WTC11 (cell line): ENCODE data around the gene TAS1R2. TPM values are rescaled to one million over a fixed set of nuclear protein-coding genes. Genes with fewer than 3 reads are reported as not detected.

ENCODE experiments used
- ATAC-seq: fragments of 200-7000 bp; cut with Tn5 transposase; 2 replicates; pipeline ENCODE4 v1.10.0; 2021; ENCODE audit warnings: mild to moderate bottlenecking, moderate library complexity
- CTCF ChIA-PET: fragments of 300-600 bp; sonication (Branson Sonifier 250); formaldehyde crosslinking; loops from one replicate; lab custom pipeline; 2021; ENCODE audit warnings: antibody characterized with exemption; lab: Charles Lee
- POLR2A ChIA-PET: fragments of 350-600 bp; sonication (Branson Sonifier 250); formaldehyde crosslinking; loops from one replicate; lab custom pipeline; 2021; ENCODE audit warnings: antibody characterized with exemption; lab: Charles Lee
- DNase-seq: peaks from one replicate; pipeline ENCODE4 v3.0.0; 2021; ENCODE audit warnings: low spot score
- H3K27ac Mint-ChIP-seq: 2 replicates; pipeline ENCODE4 v1.8.0; 2021; ENCODE audit warnings: mixed read lengths
- H3K27me3 Mint-ChIP-seq: 2 replicates; pipeline ENCODE4 v1.8.0; 2021; ENCODE audit warnings: low read depth, mild to moderate bottlenecking, moderate library complexity, mixed read lengths
- H3K36me3 Mint-ChIP-seq: 2 replicates; pipeline ENCODE4 v1.8.0; 2021; ENCODE audit warnings: mixed read lengths
- H3K4me1 Mint-ChIP-seq: 2 replicates; pipeline ENCODE4 v1.8.0; 2022; ENCODE audit warnings: mixed read lengths
- H3K4me3 Mint-ChIP-seq: 2 replicates; pipeline ENCODE4 v1.8.0; 2021; ENCODE audit warnings: mild to moderate bottlenecking, moderate library complexity, mixed read lengths
- H3K9me3 Mint-ChIP-seq: 2 replicates; pipeline ENCODE4 v1.8.0; 2021; ENCODE audit warnings: mixed read lengths
- FOXK1 ChIP-seq: sonication (generic); formaldehyde crosslinking; IDR thresholded peaks from 2 replicates; pipeline ENCODE4 v1.8.0; 2022; ENCODE audit warnings: mild to moderate bottlenecking, moderate library complexity, missing genetic modification reagents
- KAT7 ChIP-seq: sonication (generic); formaldehyde crosslinking; IDR thresholded peaks from 2 replicates; pipeline ENCODE4 v1.8.1; 2023; ENCODE audit warnings: missing genetic modification reagents, mild to moderate bottlenecking, borderline replicate concordance
- NR3C1 ChIP-seq: sonication (generic); formaldehyde crosslinking; conservative IDR thresholded peaks from 2 replicates; pipeline ENCODE4 v1.8.1; 2023; ENCODE audit warnings: low read depth, mild to moderate bottlenecking, missing genetic modification reagents
- PRDM15 ChIP-seq: sonication (generic); formaldehyde crosslinking; IDR thresholded peaks from 2 replicates; pipeline ENCODE4 v1.8.0; 2022; ENCODE audit warnings: missing genetic modification reagents
- SP1 ChIP-seq: sonication (generic); formaldehyde crosslinking; conservative IDR thresholded peaks from 2 replicates; pipeline ENCODE4 v1.8.1; 2022; ENCODE audit warnings: missing genetic modification reagents
- STAT6 ChIP-seq: sonication (generic); formaldehyde crosslinking; conservative IDR thresholded peaks from 2 replicates; pipeline ENCODE4 v1.8.1; 2023; ENCODE audit warnings: mild to moderate bottlenecking, low read depth, missing genetic modification reagents, moderate library complexity
- TCF7 ChIP-seq: sonication (generic); formaldehyde crosslinking; IDR thresholded peaks from 2 replicates; pipeline ENCODE4 v1.8.0; 2022; ENCODE audit warnings: mild to moderate bottlenecking, low read depth, missing genetic modification reagents, moderate library complexity
- TP53 ChIP-seq: sonication (generic); formaldehyde crosslinking; IDR thresholded peaks from 2 replicates; pipeline ENCODE4 v1.8.1; 2023; ENCODE audit warnings: mild to moderate bottlenecking, missing genetic modification reagents
- USF2 ChIP-seq: sonication (generic); formaldehyde crosslinking; IDR thresholded peaks from 2 replicates; pipeline ENCODE4 v1.8.1; 2023; ENCODE audit warnings: mild to moderate bottlenecking, missing genetic modification reagents, moderate library complexity
- ZBTB21 ChIP-seq: sonication (generic); formaldehyde crosslinking; IDR thresholded peaks from 2 replicates; pipeline ENCODE4 v1.8.1; 2023; ENCODE audit warnings: mild to moderate bottlenecking, missing genetic modification reagents, borderline replicate concordance
- ZNF232 ChIP-seq: sonication (generic); formaldehyde crosslinking; IDR thresholded peaks from 2 replicates; pipeline ENCODE4 v1.8.0; 2022; ENCODE audit warnings: mild to moderate bottlenecking, missing genetic modification reagents
- ZNF281 ChIP-seq: sonication (generic); formaldehyde crosslinking; IDR thresholded peaks from 2 replicates; pipeline ENCODE4 v1.8.0; 2023; ENCODE audit warnings: mild to moderate bottlenecking, missing genetic modification reagents
- ZNF423 ChIP-seq: fragments of 250-450 bp; sonication (Bioruptor Pico); IDR thresholded peaks from 2 replicates; pipeline ENCODE4 v2.1.2; 2022; ENCODE audit warnings: mild to moderate bottlenecking, moderate library complexity
- total RNA-seq: library from RNA; stranded (reverse); gene quantifications from 3 replicates; pipeline ENCODE4 v1.2.3, GENCODE V29; 2021
- TF ChIP-seq, protein P1 (sequence below): fragments of 250-450 bp; sonication (Bioruptor Pico); IDR thresholded peaks from 2 replicates; pipeline ENCODE4 v1.9.0; 2021; ENCODE audit warnings: mild to moderate bottlenecking, borderline replicate concordance
- TF ChIP-seq, protein P2 (sequence below): sonication (generic); formaldehyde crosslinking; IDR thresholded peaks from 2 replicates; pipeline ENCODE4 v1.8.1; 2022; ENCODE audit warnings: low read depth, missing genetic modification reagents, borderline replicate concordance
- TF ChIP-seq, protein P3 (sequence below): fragments of 250-450 bp; sonication (Bioruptor Pico); IDR thresholded peaks from 2 replicates; pipeline ENCODE4 v1.9.0; 2021; ENCODE audit warnings: mild to moderate bottlenecking
- TF ChIP-seq, protein P4 (sequence below): sonication (generic); formaldehyde crosslinking; IDR thresholded peaks from 2 replicates; pipeline ENCODE4 v1.8.0; 2022; ENCODE audit warnings: mild to moderate bottlenecking, missing genetic modification reagents
- TF ChIP-seq, protein P5 (sequence below): sonication (generic); formaldehyde crosslinking; IDR thresholded peaks from 2 replicates; pipeline ENCODE4 v1.8.1; 2022; ENCODE audit warnings: low read depth, mild to moderate bottlenecking, moderate library complexity, missing genetic modification reagents, borderline replicate concordance

TAS1R2 gene
- total RNA-seq, 1 experiment from 2014 or later = not detected

DNA sequence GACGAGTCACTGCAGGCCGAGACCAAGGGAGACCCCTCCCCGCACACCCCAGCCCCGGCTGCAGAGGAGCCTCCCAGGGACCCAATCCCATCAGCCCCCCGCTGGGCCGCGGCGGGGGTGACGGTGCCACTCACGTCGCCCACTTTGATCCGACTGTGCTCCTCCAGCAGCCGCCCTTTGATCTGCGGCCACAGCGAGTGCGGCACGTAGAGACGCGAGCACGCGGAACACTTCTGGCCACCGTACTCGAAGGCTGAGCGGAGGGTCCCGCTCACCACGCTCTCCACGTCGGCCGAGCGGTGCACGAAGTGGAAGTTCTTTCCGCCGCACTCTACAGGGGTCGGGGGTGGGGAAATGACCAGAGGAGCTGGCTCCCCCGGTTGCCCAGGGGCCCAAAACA, 17.8 kb upstream of the TAS1R2 start (continued):
- TF ChIP-seq, protein P1, sequence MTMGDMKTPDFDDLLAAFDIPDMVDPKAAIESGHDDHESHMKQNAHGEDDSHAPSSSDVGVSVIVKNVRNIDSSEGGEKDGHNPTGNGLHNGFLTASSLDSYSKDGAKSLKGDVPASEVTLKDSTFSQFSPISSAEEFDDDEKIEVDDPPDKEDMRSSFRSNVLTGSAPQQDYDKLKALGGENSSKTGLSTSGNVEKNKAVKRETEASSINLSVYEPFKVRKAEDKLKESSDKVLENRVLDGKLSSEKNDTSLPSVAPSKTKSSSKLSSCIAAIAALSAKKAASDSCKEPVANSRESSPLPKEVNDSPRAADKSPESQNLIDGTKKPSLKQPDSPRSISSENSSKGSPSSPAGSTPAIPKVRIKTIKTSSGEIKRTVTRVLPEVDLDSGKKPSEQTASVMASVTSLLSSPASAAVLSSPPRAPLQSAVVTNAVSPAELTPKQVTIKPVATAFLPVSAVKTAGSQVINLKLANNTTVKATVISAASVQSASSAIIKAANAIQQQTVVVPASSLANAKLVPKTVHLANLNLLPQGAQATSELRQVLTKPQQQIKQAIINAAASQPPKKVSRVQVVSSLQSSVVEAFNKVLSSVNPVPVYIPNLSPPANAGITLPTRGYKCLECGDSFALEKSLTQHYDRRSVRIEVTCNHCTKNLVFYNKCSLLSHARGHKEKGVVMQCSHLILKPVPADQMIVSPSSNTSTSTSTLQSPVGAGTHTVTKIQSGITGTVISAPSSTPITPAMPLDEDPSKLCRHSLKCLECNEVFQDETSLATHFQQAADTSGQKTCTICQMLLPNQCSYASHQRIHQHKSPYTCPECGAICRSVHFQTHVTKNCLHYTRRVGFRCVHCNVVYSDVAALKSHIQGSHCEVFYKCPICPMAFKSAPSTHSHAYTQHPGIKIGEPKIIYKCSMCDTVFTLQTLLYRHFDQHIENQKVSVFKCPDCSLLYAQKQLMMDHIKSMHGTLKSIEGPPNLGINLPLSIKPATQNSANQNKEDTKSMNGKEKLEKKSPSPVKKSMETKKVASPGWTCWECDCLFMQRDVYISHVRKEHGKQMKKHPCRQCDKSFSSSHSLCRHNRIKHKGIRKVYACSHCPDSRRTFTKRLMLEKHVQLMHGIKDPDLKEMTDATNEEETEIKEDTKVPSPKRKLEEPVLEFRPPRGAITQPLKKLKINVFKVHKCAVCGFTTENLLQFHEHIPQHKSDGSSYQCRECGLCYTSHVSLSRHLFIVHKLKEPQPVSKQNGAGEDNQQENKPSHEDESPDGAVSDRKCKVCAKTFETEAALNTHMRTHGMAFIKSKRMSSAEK (CRISPR knock-in tag) = no peak
- TF ChIP-seq, protein P2, sequence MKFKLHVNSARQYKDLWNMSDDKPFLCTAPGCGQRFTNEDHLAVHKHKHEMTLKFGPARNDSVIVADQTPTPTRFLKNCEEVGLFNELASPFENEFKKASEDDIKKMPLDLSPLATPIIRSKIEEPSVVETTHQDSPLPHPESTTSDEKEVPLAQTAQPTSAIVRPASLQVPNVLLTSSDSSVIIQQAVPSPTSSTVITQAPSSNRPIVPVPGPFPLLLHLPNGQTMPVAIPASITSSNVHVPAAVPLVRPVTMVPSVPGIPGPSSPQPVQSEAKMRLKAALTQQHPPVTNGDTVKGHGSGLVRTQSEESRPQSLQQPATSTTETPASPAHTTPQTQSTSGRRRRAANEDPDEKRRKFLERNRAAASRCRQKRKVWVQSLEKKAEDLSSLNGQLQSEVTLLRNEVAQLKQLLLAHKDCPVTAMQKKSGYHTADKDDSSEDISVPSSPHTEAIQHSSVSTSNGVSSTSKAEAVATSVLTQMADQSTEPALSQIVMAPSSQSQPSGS (CRISPR knock-in tag) = no peak
- TF ChIP-seq PRDM15 (CRISPR knock-in tag) (no peak), ZNF232 (CRISPR knock-in tag) (no peak)

GRCh38 chr1:18876210-18876609, 16.8 kb upstream of the TAS1R2 start:
- Mint-ChIP-seq H3K9me3 (no peaks in the 10 kb centered on the region), H3K27ac (no peak overlapping the region), H3K4me3 (no peak overlapping the region), H3K27me3 (no peaks in the 10 kb centered on the region), H3K4me1 (no peaks in the 10 kb centered on the region; the same call in 1 of the 2 replicates), H3K36me3 (no peaks in the 10 kb centered on the region)
- POLR2A ChIA-PET = no interaction called here
- CTCF ChIA-PET = interaction anchor here (0.6 to 3.6 kb wide), 9 partner anchors 8 to 529 kb away, joined by 3 to 39 read pairs (median 3); no protein-coding TSS in a partner anchor
- no peak for ATAC-seq
- DNase-seq = no peak
- TF ChIP-seq ZBTB21 (CRISPR knock-in tag) (no peak), TCF7 (CRISPR knock-in tag) (no peak), ZNF423 (no peak), ZNF281 (CRISPR knock-in tag) (no peak), NR3C1 (CRISPR knock-in tag) (no peak), USF2 (CRISPR knock-in tag) (no peak), STAT6 (CRISPR knock-in tag) (no peak), FOXK1 (no peak), KAT7 (CRISPR knock-in tag) (no peak), TP53 (CRISPR knock-in tag) (no peak), SP1 (CRISPR knock-in tag) (no peak)
- TF ChIP-seq, protein P3, sequence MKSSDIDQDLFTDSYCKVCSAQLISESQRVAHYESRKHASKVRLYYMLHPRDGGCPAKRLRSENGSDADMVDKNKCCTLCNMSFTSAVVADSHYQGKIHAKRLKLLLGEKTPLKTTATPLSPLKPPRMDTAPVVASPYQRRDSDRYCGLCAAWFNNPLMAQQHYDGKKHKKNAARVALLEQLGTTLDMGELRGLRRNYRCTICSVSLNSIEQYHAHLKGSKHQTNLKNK = no peak
- TF ChIP-seq, protein P4, sequence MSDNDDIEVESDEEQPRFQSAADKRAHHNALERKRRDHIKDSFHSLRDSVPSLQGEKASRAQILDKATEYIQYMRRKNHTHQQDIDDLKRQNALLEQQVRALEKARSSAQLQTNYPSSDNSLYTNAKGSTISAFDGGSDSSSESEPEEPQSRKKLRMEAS (CRISPR knock-in tag) = no peak
- TF ChIP-seq, protein P5, sequence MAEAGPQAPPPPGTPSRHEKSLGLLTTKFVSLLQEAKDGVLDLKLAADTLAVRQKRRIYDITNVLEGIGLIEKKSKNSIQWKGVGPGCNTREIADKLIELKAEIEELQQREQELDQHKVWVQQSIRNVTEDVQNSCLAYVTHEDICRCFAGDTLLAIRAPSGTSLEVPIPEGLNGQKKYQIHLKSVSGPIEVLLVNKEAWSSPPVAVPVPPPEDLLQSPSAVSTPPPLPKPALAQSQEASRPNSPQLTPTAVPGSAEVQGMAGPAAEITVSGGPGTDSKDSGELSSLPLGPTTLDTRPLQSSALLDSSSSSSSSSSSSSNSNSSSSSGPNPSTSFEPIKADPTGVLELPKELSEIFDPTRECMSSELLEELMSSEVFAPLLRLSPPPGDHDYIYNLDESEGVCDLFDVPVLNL = no peak
